Liver (tissue), 9 donors: ENCODE results near the gene AEN. TPM values are rescaled to one million over a fixed set of nuclear protein-coding genes. Genes with fewer than 3 reads are reported as not detected.
A peak's percentile ranks its signal among the peaks of the same experiment; 100 is the strongest.

Experiments
- DNase-seq: peaks from one replicate; pipeline ENCODE4 v3.0.0-alpha.2; 2017; ENCODE audit warnings: low spot score
- H3K27ac ChIP-seq, 2 donors: one replicate each; pipeline ENCODE4 v1.7.0; 2013; ENCODE audit warnings: inconsistent platforms in 2 of 2, low read length in 2 of 2, control low read depth in 1 of 2, low read depth in 1 of 2, mild to moderate bottlenecking in 1 of 2
- H3K27me3 ChIP-seq, 4 donors: one replicate each; pipeline versions ENCODE4 v1.6.1 to v1.7.0; 2013; ENCODE audit warnings: low read length in 3 of 4, inconsistent platforms in 1 of 4, mild to moderate bottlenecking in 1 of 4, moderate library complexity in 1 of 4; ENCODE audit not compliant: control insufficient read depth in 4 of 4, insufficient read depth in 4 of 4
- H3K36me3 ChIP-seq, 4 donors: one replicate each; pipeline versions ENCODE4 v1.6.1 to v1.7.0; 2013; ENCODE audit warnings: low read length in 3 of 4, mild to moderate bottlenecking in 3 of 4, low read depth in 1 of 4, moderate library complexity in 1 of 4; ENCODE audit not compliant: control insufficient read depth in 4 of 4, insufficient read depth in 3 of 4
- H3K4me1 ChIP-seq, 4 donors: one replicate each; pipeline versions ENCODE4 v1.6.1 to v1.7.0; 2013; ENCODE audit warnings: low read length in 3 of 4, mild to moderate bottlenecking in 3 of 4, moderate library complexity in 1 of 4; ENCODE audit not compliant: control insufficient read depth in 4 of 4, insufficient read depth in 4 of 4
- H3K4me3 ChIP-seq, 3 donors: one replicate each; pipeline versions ENCODE4 v1.6.1 to v1.7.0; 2013; ENCODE audit warnings: low read length in 3 of 3, control low read depth in 1 of 3, low read depth in 1 of 3, mild to moderate bottlenecking in 1 of 3
- H3K9ac ChIP-seq, 2 donors: one replicate each; pipeline ENCODE4 v1.7.0; 2013; ENCODE audit warnings: low read length in 2 of 2, mild to moderate bottlenecking in 2 of 2, moderate library complexity in 2 of 2, control low read depth in 1 of 2, low read depth in 1 of 2
- H3K9me3 ChIP-seq, 4 donors: one replicate each; pipeline versions ENCODE4 v1.6.1 to v1.7.0; 2013; ENCODE audit warnings: low read length in 3 of 4; ENCODE audit not compliant: control insufficient read depth in 4 of 4
- ATF3 ChIP-seq: IDR thresholded peaks from 2 replicates; pipeline ENCODE4 v1.6.1; 2016; ENCODE audit warnings: antibody characterized with exemption
- CTCF ChIP-seq: fragments of 150-350 bp; IDR thresholded peaks from 2 replicates; pipeline ENCODE4 v1.5.1; 2017; ENCODE audit warnings: improper control_type of control experiment, low read depth, low read length; ENCODE audit not compliant: missing input control
- HNF4A ChIP-seq, 2 donors: conservative IDR thresholded peaks; 2 replicates each; pipeline ENCODE4 v1.6.1; 2016; ENCODE audit warnings: antibody characterized with exemption in 2 of 2, mild to moderate bottlenecking in 2 of 2
- HNF4G ChIP-seq: IDR thresholded peaks from 2 replicates; pipeline ENCODE4 v1.6.1; 2016; ENCODE audit warnings: antibody characterized with exemption
- JUND ChIP-seq, 2 donors: IDR thresholded peaks; 2 replicates each; pipeline ENCODE4 v1.6.1; 2016; ENCODE audit warnings: antibody characterized with exemption in 2 of 2
- RAD21 ChIP-seq, 2 donors: IDR thresholded peaks; 2 replicates each; pipeline ENCODE4 v1.6.1; 2016; ENCODE audit warnings: antibody characterized with exemption in 2 of 2, mild to moderate bottlenecking in 2 of 2
- REST ChIP-seq: IDR thresholded peaks from 2 replicates; pipeline ENCODE4 v1.6.1; 2016; ENCODE audit warnings: antibody characterized with exemption, mild to moderate bottlenecking
- RXRA ChIP-seq, 2 donors: IDR thresholded peaks; 2 replicates each; pipeline ENCODE4 v1.6.1; 2017 to 2018; ENCODE audit warnings: antibody characterized with exemption in 2 of 2, mild to moderate bottlenecking in 1 of 2
- ZBTB33 ChIP-seq: IDR thresholded peaks from 2 replicates; pipeline ENCODE4 v1.6.1; 2016; ENCODE audit warnings: antibody characterized with exemption
- WGBS: extraction: QIAGEN DNeasy Blood & Tissue Kit; methylation state at CpG from one replicate; pipeline ENCODE4 v1.1.7; 2013; 5-methylcytosine and 5-hydroxymethylcytosine counted together
- polyA plus RNA-seq, 2 donors: library from polyadenylated mRNA; stranded (reverse) in 1 of 2; unstranded in 1 of 2; fragments of 200-250 nt in 1 of 2; fragments of >200 nt in 1 of 2; fragmentation: Nextera tagmentation in 1 of 2; extraction: Ambion mirVana in 1 of 2; gene quantifications; one replicate each; pipeline versions ENCODE4 v1.2.1 to v1.2.3, GENCODE V29; 2013 to 2015
- total RNA-seq, 2 donors: library from RNA; depleted of rRNA; stranded (reverse); fragments of >200 nt; gene quantifications; one replicate each; pipeline ENCODE4 v1.2.3, GENCODE V29; 2014
- donor health status: healthy.
- donor health status: healthy.
- donor health status: healthy.
- donor health status: healthy.
- donor health status: healthy.

The AEN gene
- total and polyA plus RNA-seq, 4 donors, result 2.8 to 19.2 (median 10.5) TPM

GRCh38 chr15:88622605-88622975, 1.4 kb downstream of the AEN start:
- Histone ChIP-seq H3K36me3 (peaks cover 0 to 8% (median 7%) of the 10 kb centered on the region in 4 donors), H3K4me1 (peaks cover 7 to 30% (median 13%) of the 10 kb centered on the region in 4 donors), H3K9me3 (no peaks in the 10 kb centered on the region), H3K4me3 (peak overlapping the region; percentile 14 to 81 (median 64)), H3K9ac (peak overlapping the region; percentile 84 to 89), H3K27ac (peak overlapping the region; percentile 89 to 93), H3K27me3 (no peaks in the 10 kb centered on the region)
- DNase-seq, result no peak
- TF ChIP-seq RAD21 (IDR thresholded peaks at IDR 0.05) (no peak), CTCF (no peak), ZBTB33 (no peak), REST (no peak), RXRA (IDR thresholded peaks at IDR 0.05) (no peak), HNF4A (conservative IDR thresholded peaks at IDR 0.05) (no peak), HNF4G (no peak), JUND (IDR thresholded peaks at IDR 0.05) (no peak), ATF3 (no peak)
- 60% methylated on average over 5 of the region's 5 CpGs for WGBS

- Histone ChIP-seq H3K9ac (no peak overlapping the region), H3K4me3 (no peak overlapping the region), H3K27me3 (no peaks in the 10 kb centered on the region), H3K9me3 (no peaks in the 10 kb centered on the region), H3K27ac (peak overlapping the region in 1 of 2 donors; percentile 93), H3K4me1 (peaks cover 7 to 30% (median 13%) of the 10 kb centered on the region in 4 donors), H3K36me3 (peaks cover 0 to 13% (median 10%) of the 10 kb centered on the region in 4 donors)
- DNase-seq, result no peak
- no peak for TF ChIP-seq ZBTB33
- WGBS, result 81% methylated on average over 2 of the region's 2 CpGs
Observed at GRCh38 chr15:88623061-88623460, 1.9 kb downstream of the AEN start.
